Measurements from ENCODE around the gene ZSWIM6.

- TF ChIP-seq, protein P1, sequence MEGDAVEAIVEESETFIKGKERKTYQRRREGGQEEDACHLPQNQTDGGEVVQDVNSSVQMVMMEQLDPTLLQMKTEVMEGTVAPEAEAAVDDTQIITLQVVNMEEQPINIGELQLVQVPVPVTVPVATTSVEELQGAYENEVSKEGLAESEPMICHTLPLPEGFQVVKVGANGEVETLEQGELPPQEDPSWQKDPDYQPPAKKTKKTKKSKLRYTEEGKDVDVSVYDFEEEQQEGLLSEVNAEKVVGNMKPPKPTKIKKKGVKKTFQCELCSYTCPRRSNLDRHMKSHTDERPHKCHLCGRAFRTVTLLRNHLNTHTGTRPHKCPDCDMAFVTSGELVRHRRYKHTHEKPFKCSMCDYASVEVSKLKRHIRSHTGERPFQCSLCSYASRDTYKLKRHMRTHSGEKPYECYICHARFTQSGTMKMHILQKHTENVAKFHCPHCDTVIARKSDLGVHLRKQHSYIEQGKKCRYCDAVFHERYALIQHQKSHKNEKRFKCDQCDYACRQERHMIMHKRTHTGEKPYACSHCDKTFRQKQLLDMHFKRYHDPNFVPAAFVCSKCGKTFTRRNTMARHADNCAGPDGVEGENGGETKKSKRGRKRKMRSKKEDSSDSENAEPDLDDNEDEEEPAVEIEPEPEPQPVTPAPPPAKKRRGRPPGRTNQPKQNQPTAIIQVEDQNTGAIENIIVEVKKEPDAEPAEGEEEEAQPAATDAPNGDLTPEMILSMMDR (conservative IDR thresholded peaks at IDR 0.05 in 1 of 2, IDR thresholded peaks at IDR 0.05 in 1 of 2; ENCODE audit: extremely low read depth in 1 of 2, insufficient read depth in 1 of 2, low read depth in 1 of 2, low read length in 2 of 2): no peak
- TF ChIP-seq EZH2 (IDR thresholded peaks at IDR 0.05; ENCODE audit: borderline replicate concordance, low read length): no peak
Measured at GRCh38 chr5:61507232-61507631, 175.2 kb downstream of the ZSWIM6 start.

Data from mammary epithelial cell (primary cell).